ENCODE measurements around the gene M1AP. TPM values are rescaled to one million over a fixed set of nuclear protein-coding genes. Genes with fewer than 3 reads are reported as not detected.

Gene M1AP
- total and polyA plus RNA-seq, 2 of the 4 experiments (the other 2 are of a cell fraction): 0.03 TPM; not detected in 1

GRCh38 chr2:74537140-74537539 is 111.0 kb downstream of the M1AP start:
- in situ Hi-C loops (cut with MboI; ENCODE audit: low sequenced_read_pairs): no loop called here
- no peak overlapping the region for H2BK15ac ChIP-seq (ENCODE audit: low read depth, low read length)
- H4K20me1 ChIP-seq (ENCODE audit: insufficient read depth, low read length): no peaks in the 10 kb centered on the region
- dilution Hi-C loops (cut with HindIII; ENCODE audit: low sequenced_read_pairs, unreplicated experiment): no loop called here
- H2BK5ac ChIP-seq (ENCODE audit: low read depth, low read length, poor library complexity, severe bottlenecking): no peak overlapping the region
- no peak overlapping the region for H3K18ac ChIP-seq (ENCODE audit: low read depth, low read length)
- ChIA-PET CTCF (no interaction called here), POLR2A (ENCODE audit: unreplicated experiment) (no interaction called here)
- no TSS peak for BruUV-seq (replicated peaks)
- no peaks in the 10 kb centered on the region for H3K4me1 ChIP-seq (ENCODE audit: control insufficient read depth, insufficient read depth, low read length)
- no peak overlapping the region for H3K23ac ChIP-seq (ENCODE audit: low read depth, low read length)
- no peak overlapping the region for H4K8ac ChIP-seq (ENCODE audit: low read depth in 2 of 2, low read length in 2 of 2)
- WGBS, 2 experiments (ENCODE audit: extremely low coverage in 2 of 2, insufficient read length in 1 of 2): 94% methylated on average over 2 of the region's 4 CpGs; no CpG with 5 or more reads in 1 of the 2 experiments
- intact Hi-C loops (cut with micrococcal nuclease): no loop called here
- H3K27ac ChIP-seq (ENCODE audit: insufficient read depth, low read length): no peak overlapping the region
- no peak overlapping the region for H3K4me3 ChIP-seq (ENCODE audit: insufficient read depth, low read depth, low read length)
- H2AK9ac ChIP-seq (replicated peaks; ENCODE audit: low read depth, low read length, poor library complexity): no peak overlapping the region
- no peaks in the 10 kb centered on the region for H3K9me3 ChIP-seq (ENCODE audit: control insufficient read depth, insufficient read depth, low read length)
- no peak for TF ChIP-seq RCOR1 (IDR thresholded peaks at IDR 0.05; ENCODE audit: insufficient replicate concordance, low read length)
- TF ChIP-seq CHD1 (IDR thresholded peaks at IDR 0.05; ENCODE audit: low read depth, low read length): no peak
- TF ChIP-seq POLR2A (IDR thresholded peaks at IDR 0.05; ENCODE audit: low read depth, low read length): no peak
- TF ChIP-seq SMC3 (IDR thresholded peaks at IDR 0.05; ENCODE audit: low read depth, low read length): no peak
- TF ChIP-seq FOS (IDR thresholded peaks at IDR 0.05; ENCODE audit: low read depth, low read length): no peak
- no peak for TF ChIP-seq CTCF (conservative IDR thresholded peaks at IDR 0.05; ENCODE audit: low read depth, low read length)
- no peak for TF ChIP-seq RFX5 (IDR thresholded peaks at IDR 0.05; ENCODE audit: low read depth, low read length)
- TF ChIP-seq RAD21 (IDR thresholded peaks at IDR 0.05; ENCODE audit: low read length): no peak
- TF ChIP-seq, protein P1, sequence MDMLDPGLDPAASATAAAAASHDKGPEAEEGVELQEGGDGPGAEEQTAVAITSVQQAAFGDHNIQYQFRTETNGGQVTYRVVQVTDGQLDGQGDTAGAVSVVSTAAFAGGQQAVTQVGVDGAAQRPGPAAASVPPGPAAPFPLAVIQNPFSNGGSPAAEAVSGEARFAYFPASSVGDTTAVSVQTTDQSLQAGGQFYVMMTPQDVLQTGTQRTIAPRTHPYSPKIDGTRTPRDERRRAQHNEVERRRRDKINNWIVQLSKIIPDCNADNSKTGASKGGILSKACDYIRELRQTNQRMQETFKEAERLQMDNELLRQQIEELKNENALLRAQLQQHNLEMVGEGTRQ (IDR thresholded peaks at IDR 0.05; ENCODE audit: low read depth, low read length): no peak
- TF ChIP-seq MXI1 (IDR thresholded peaks at IDR 0.05; ENCODE audit: borderline replicate concordance, low read depth, low read length): no peak
- TF ChIP-seq CEBPB (IDR thresholded peaks at IDR 0.05; ENCODE audit: low read depth, low read length): no peak
- TF ChIP-seq MAZ (IDR thresholded peaks at IDR 0.05; ENCODE audit: borderline replicate concordance, low read depth, low read length): no peak
- no peak for TF ChIP-seq MAFK (IDR thresholded peaks at IDR 0.05; ENCODE audit: low read depth, low read length)
- no peak for TF ChIP-seq NFE2L2 (IDR thresholded peaks at IDR 0.05; ENCODE audit: low read depth, low read length)
- TF ChIP-seq, protein P2, sequence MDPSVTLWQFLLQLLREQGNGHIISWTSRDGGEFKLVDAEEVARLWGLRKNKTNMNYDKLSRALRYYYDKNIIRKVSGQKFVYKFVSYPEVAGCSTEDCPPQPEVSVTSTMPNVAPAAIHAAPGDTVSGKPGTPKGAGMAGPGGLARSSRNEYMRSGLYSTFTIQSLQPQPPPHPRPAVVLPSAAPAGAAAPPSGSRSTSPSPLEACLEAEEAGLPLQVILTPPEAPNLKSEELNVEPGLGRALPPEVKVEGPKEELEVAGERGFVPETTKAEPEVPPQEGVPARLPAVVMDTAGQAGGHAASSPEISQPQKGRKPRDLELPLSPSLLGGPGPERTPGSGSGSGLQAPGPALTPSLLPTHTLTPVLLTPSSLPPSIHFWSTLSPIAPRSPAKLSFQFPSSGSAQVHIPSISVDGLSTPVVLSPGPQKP (IDR thresholded peaks at IDR 0.05; ENCODE audit: borderline replicate concordance, low read depth, low read length): no peak
- no peak for TF ChIP-seq BHLHE40 (IDR thresholded peaks at IDR 0.05; ENCODE audit: low read depth, low read length)
- H2AFZ ChIP-seq (replicated peaks; ENCODE audit: low read length, poor library complexity): no peak overlapping the region
- H3K79me1 ChIP-seq (ENCODE audit: low read depth in 1 of 2, low read length in 2 of 2): peaks cover 0 to 5% of the 10 kb centered on the region in 2 experiments; a peak in 2 of 4 replicates
- H4K91ac ChIP-seq (ENCODE audit: insufficient read depth, low read depth, low read length): no peak overlapping the region
- no peak overlapping the region for H3K56ac ChIP-seq (ENCODE audit: extremely low read depth, insufficient read depth, low read length)
- DNase-seq (no peak), ATAC-seq (ENCODE audit: low read depth) (no peak; the same call in 1 of the 2 replicates)
- no peak overlapping the region for H4K5ac ChIP-seq (ENCODE audit: low read depth, low read length)
- no peak overlapping the region for H2BK20ac ChIP-seq (ENCODE audit: low read depth, low read length)
- no peaks in the 10 kb centered on the region for H3K27me3 ChIP-seq (ENCODE audit: control insufficient read depth, insufficient read depth, low read length)
- H3K14ac ChIP-seq (replicated peaks; ENCODE audit: low read depth, low read length): no peak overlapping the region
- H3K9ac ChIP-seq (ENCODE audit: low read depth, low read length): no peak overlapping the region
- H3K4me2 ChIP-seq (ENCODE audit: low read depth, low read length): no peak overlapping the region
- H2BK120ac ChIP-seq (ENCODE audit: low read depth, low read length): no peak overlapping the region
- H3K4ac ChIP-seq (ENCODE audit: low read depth, low read length): no peak overlapping the region
- peaks cover 31% of the 10 kb centered on the region for H3K36me3 ChIP-seq (ENCODE audit: control insufficient read depth, insufficient read depth, low read length)
- no peak overlapping the region for H2AK5ac ChIP-seq (ENCODE audit: low read depth, low read length)
- H3K9me1 ChIP-seq (ENCODE audit: insufficient read depth, low read length): no peaks in the 10 kb centered on the region
